ENCODE measurements around the gene CELA3A.

Gene CELA3A

GRCh38 chr1:22056936-22057335, 55.5 kb downstream of the CELA3A start:
- Histone ChIP-seq H3K79me2 (ENCODE audit: insufficient read depth, low read depth) (peaks cover 85% of the 10 kb centered on the region), H3K27ac (no peak overlapping the region), H3K4me2 (no peak overlapping the region; the same call in 1 of the 2 replicates), H4K20me1 (ENCODE audit: insufficient read depth) (peaks cover 72% of the 10 kb centered on the region), H3K36me3 (ENCODE audit: insufficient read depth) (no peaks in the 10 kb centered on the region; the same call in 1 of the 2 replicates), H3K4me3 (IDR thresholded peaks at IDR 0.05; ENCODE audit: insufficient read depth, low read depth, low read length) (no peak overlapping the region), H3K9ac (no peak overlapping the region), H3K4me1 (ENCODE audit: low read depth, poor library complexity, severe bottlenecking) (peaks cover 47% of the 10 kb centered on the region), H3K27me3 (ENCODE audit: insufficient read depth, low read depth) (no peaks in the 10 kb centered on the region), H2AFZ (ENCODE audit: low read depth) (no peak overlapping the region)
- no peak for TF ChIP-seq CTCF (conservative IDR thresholded peaks at IDR 0.05; ENCODE audit: low read depth, low read length)

DNA sequence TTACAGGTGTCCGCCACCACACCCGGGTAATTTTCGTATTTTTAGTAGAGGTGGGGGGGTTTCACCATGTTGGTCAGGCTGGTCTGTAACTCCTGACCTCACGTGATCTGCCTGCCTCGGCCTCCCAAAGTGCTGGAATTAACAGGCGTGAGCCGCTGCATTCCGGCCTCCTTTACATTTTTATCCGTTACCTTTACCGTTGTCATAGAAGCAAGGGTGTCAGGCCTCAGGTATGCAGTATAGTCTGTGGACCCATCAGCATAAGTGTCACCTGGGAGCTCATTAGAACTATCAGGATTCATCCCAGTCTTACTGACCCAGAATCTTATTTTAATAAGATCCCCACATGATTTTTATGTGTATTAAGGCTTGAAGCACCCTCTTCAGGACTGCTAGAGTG, 56.4 kb downstream of the CELA3A start:
- no peaks in the 10 kb centered on the region; the same call in 1 of the 2 replicates for H3K36me3 ChIP-seq (ENCODE audit: insufficient read depth)
- H3K27ac ChIP-seq = no peak overlapping the region
- H4K20me1 ChIP-seq (ENCODE audit: insufficient read depth) = peaks cover 80% of the 10 kb centered on the region
- no peak overlapping the region for H3K9ac ChIP-seq
- H3K27me3 ChIP-seq (ENCODE audit: insufficient read depth, low read depth) = no peaks in the 10 kb centered on the region
- H3K4me3 ChIP-seq (IDR thresholded peaks at IDR 0.05; ENCODE audit: insufficient read depth, low read depth, low read length) = no peak overlapping the region
- H3K79me2 ChIP-seq (ENCODE audit: insufficient read depth, low read depth) = peaks cover 94% of the 10 kb centered on the region
- H3K4me2 ChIP-seq = no peak overlapping the region
- TF ChIP-seq CTCF (conservative IDR thresholded peaks at IDR 0.05; ENCODE audit: low read depth, low read length) = no peak
- H3K4me1 ChIP-seq (ENCODE audit: low read depth, poor library complexity, severe bottlenecking) = peaks cover 49% of the 10 kb centered on the region
- H2AFZ ChIP-seq (ENCODE audit: low read depth) = no peak overlapping the region

Measured in KMS-11 (cell line).